GM12892 (cell line): Measurements from ENCODE around the gene WSCD1.
A peak's percentile ranks its signal among the peaks of the same experiment; 100 is the strongest.

Experiments
- DNase-seq: peaks from one replicate; pipeline ENCODE4 v3.0.0; 2011; ENCODE audit not compliant: insufficient read length
- FAIRE-seq: peaks from 2 replicates; lab custom pipeline; 2011; peaks lifted over from hg19 to GRCh38; lab: Jason Lieb, UNC
- POLR2A ChIP-seq: IDR thresholded peaks from 2 replicates; pipeline ENCODE4 v1.6.1; 2011; ENCODE audit warnings: low read depth, low read length, control low read depth
- POLR2AphosphoS5 ChIP-seq: IDR thresholded peaks from 2 replicates; pipeline ENCODE4 v1.6.1; 2011; ENCODE audit warnings: low read depth, low read length, control low read depth
- TAF1 ChIP-seq: IDR thresholded peaks from 2 replicates; pipeline ENCODE4 v1.6.1; 2011; ENCODE audit warnings: low read depth, mild to moderate bottlenecking, control low read depth, low read length, borderline replicate concordance

WSCD1 gene

DNA sequence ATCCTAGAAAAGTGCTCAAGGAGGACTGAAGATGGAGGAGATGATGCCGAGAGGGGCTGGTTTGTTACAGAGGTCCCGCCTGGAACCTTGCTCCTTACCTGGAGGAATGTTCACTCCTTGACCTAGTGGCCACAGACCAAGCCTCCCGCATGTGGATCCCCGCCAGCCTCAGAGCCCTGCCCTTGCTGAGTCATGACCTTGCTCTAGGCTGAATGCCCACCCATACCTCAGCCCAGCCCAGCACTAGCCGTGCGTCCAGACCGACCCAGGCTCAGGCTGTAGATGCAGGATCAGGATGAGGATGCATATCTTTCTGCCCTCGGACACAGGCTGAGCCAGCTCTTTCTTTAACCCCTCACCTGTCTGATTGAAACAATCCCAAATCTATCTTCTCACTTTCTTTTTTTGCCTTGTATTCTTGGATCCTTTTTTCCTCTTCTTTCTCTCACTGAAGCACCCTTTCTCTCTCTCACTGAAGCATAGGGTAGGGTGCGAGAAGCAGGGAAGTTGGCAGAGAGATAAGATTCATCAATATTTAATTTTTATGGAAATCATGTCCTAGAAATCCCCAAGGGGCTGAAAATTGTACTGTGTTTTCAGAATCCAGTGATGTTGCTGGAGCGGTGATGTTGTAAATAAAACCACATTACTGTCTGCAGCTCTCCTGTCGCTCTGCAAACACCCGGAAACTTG is 34.9 kb downstream of the WSCD1 start:
- DNase-seq: no peak
- TF ChIP-seq TAF1 (no peak), POLR2AphosphoS5 (no peak), POLR2A (no peak)
- no peak for FAIRE-seq

DNA sequence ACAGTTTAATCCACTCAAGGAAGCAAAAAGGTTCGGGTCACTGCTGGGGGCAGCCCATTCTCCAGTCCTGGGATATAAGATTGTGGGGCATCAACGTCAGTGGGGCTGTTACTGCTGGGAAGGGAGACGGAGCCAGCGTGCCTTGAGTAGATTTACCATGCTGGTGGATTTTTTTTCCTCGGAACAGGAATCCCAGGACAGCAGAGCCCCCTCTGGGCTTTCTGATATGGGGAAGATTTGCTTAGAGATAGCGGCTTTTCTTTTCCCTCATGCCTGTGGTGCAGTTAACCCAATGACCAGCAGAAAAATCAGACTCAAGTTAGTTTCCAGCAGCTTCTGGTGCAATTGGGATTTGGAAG is 35.4 kb downstream of the WSCD1 start:
- DNase-seq: no peak
- TF ChIP-seq TAF1 (no peak), POLR2A (no peak), POLR2AphosphoS5 (no peak)
- FAIRE-seq: no peak

DNA sequence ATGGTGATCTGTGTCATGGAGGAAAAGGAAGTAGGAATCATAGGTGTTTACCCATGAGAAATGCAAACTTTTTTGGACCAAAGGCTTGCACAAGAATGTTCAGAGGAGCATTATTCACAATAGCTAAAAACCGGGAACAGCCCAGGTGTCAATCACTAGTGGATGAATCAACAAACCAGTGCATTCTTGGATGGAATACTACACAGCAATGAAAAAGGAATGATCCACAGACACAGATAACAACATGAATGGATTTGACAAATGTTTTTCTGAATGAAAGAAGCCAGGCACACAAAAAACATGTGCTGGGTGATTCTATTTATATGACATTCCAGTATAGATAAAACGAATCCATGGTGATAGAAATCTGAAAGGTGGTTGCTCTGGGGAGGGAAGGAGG is 36.0 kb downstream of the WSCD1 start:
- DNase-seq (no peak), FAIRE-seq (no peak)
- TF ChIP-seq POLR2A: no peak
- no peak for TF ChIP-seq TAF1
- TF ChIP-seq POLR2AphosphoS5: no peak

DNA sequence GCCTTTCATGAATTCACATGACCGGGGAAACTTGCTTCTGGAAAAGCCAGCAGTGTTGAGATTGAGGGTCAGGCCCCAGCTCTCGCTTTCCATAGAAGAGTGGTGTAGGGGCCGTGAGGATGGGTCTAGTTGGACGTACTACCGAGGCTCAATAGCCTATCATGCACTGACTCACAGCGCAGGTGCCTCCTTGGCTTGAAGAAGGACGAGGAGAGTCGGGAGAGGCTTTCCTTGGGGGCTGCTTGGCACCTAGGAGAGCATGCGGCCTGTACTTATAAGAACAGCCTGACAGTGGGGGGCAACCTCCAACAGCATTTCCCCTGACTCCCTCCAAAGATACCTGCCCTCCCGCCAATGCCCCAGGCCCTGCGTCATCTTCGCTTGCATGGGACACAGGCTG is 37.6 kb downstream of the WSCD1 start:
- no peak for DNase-seq
- TF ChIP-seq TAF1 (no peak), POLR2A (no peak), POLR2AphosphoS5 (no peak)
- FAIRE-seq: no peak

DNA sequence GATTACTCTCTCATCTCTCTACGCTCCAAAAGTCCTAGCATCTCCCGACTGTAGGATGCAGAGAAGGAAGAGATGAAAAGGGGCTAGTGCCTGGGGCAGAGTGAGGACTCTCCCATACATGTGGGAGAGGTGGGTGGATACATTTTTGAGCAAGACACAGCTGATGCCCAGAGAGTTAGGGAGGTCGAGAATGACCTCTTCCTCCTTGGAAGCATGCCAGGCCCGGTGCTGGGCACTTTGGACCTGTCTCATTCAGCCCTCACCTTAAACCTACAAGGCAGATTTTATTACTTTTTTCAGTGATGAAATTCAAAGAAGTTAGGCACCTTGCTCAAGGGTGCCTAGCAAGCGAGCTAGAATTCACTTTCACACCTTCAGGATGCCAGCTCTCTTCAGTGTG is 38.2 kb downstream of the WSCD1 start:
- TF ChIP-seq TAF1: no peak
- FAIRE-seq (no peak), DNase-seq (no peak)

DNA sequence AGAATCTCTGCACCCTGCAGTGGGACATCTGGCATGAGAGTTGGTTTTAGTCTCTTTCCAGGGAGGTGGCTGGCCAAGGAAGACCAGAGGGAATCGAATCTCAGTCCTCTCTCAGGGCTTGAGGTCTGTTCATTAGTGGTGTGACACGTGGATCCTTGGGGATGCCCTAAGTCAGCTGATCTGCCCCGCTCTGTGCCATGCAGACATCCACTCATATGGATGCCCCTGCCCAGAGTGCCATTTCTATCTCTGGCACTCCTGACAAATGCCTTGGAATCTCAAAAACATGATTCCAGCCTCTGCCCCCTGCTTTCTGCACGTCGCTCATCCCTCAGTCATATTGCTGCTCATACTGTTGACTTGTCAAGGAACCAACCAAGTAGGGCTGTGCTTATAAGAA is 38.8 kb downstream of the WSCD1 start:
- DNase-seq (no peak), FAIRE-seq (no peak)

DNA sequence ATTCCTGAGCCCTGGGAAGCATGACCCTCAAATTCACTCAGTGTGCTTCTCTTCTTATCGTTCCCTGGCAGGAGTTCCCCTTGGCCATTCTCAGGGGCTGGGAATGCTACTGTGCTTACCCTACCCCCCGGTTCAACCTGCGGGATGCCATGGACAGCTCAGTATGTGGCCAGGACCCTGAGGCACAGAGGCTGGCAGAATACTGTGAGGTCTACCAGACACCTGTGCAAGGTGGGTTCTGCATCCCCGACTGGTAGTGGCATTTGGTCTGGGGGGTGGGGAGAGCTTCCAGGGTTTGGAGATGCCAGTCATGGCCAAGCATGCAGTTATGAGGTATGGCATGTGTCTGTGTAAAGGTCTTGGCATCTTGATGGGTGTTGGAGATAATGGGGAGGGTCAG is 39.4 kb downstream of the WSCD1 start:
- FAIRE-seq: no peak
- TF ChIP-seq TAF1 (no peak), POLR2AphosphoS5 (no peak), POLR2A (no peak)
- DNase-seq: no peak

More for the DNA sequence above, 38.8 kb downstream of the WSCD1 start:
- TF ChIP-seq POLR2A (no peak), POLR2AphosphoS5 (no peak), TAF1 (no peak)

DNA sequence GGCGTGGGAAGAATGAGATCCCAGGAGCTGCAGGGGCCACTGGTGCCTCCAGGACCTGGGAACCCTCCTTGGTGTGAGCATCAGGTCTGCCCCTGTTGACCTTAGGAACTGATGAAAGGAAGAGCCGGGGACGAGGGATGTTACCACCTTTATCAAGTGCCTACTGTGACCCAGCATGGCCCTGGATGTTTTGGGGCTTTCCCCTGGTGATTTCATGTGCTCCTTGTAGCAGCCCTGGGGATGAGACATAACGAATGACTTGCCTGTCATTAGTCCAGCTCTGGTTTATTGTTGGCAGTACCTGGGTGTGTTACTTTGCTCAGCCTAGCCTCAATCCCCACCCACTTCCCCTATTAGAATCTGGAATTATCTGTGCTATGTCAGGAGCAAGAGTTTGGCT is 39.9 kb downstream of the WSCD1 start:
- FAIRE-seq (no peak), DNase-seq (no peak)
- TF ChIP-seq TAF1 (no peak), POLR2AphosphoS5 (no peak), POLR2A (no peak)

DNA sequence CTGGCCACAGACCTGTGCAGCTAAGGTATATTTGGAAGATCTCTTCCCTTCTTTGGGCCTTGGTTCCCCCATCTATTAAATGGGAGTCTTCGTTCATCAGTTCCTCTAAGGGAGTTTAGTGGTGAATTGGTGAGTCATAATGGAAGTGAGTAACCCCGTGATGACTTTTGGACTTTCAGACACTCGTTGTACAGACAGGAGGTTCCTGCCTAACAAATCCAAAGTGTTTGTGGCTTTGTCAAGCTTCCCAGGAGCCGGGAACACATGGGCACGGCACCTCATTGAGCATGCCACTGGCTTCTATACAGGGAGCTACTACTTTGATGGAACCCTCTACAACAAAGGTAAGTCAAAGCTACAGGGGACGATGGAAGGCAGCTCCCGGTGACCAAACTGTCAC is 40.4 kb downstream of the WSCD1 start:
- TF ChIP-seq POLR2A: no peak
- no peak for TF ChIP-seq POLR2AphosphoS5
- TF ChIP-seq TAF1: no peak
- FAIRE-seq: peak; percentile 85
- DNase-seq: no peak

DNA sequence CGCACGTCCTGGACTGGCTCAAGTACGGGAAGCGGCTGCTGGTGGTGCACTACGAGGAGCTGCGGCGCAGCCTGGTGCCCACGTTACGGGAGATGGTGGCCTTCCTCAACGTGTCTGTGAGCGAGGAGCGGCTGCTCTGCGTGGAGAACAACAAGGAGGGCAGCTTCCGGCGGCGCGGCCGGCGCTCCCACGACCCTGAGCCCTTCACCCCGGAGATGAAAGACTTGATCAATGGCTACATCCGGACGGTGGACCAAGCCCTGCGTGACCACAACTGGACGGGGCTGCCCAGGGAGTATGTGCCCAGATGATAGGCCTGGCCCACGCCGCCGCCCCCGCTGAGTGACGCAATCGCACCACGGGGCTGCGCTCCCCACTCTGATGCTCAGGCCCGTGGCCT is 50.2 kb downstream of the WSCD1 start:
- FAIRE-seq: no peak
- TF ChIP-seq POLR2A (no peak), POLR2AphosphoS5 (no peak), TAF1 (no peak)
- no peak for DNase-seq

DNA sequence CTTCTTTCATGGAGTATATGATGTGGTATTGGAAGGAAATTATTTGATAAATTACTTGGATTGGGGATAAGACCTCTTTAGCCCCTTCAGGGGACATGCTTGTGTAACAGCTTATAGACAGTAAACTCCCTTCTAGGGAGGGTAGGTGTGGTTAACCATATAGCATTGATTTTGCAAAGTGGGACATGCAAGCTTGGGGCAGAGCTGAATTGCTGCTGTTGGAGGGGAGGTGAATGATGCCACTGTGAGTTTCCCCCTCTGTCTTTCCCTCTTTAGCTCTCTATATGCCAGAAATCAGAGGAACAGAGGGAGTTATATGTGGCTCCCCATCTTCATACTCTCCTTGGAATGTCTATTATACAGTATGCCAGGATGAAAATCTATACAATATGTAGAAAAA is 54.7 kb downstream of the WSCD1 start:
- FAIRE-seq (no peak), DNase-seq (no peak)
- TF ChIP-seq POLR2AphosphoS5 (no peak), TAF1 (no peak), POLR2A (no peak)

DNA sequence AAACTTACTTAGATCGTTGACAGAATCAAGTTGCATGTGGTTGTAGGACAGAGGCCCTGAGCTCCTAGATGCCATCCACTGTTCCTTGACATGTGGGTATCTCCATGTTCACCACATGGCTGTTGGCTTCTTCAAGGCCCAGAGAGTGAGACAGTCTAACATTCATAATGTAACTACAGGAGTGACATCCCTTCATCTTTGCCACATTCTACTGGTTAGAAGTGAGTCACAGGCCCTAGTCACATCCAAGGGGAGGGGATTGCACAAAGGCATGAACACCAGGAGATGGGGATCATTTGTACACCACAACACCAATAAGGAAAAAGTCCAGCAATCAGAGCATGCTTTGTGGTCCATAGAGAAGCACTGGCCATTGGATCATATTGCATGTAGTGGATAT is 56.6 kb downstream of the WSCD1 start:
- FAIRE-seq: no peak
- TF ChIP-seq POLR2AphosphoS5 (no peak), TAF1 (no peak), POLR2A (no peak)
- DNase-seq: no peak
